ENCODE measurements around the gene RGL2. TPM values are rescaled to one million over a fixed set of nuclear protein-coding genes. Genes with fewer than 3 reads are reported as not detected.

RGL2 gene
- total RNA-seq, 4 donors from 2014 or later: 66.8 to 78.5 (median 71.3) TPM

- WGBS, 2 donors: 63% methylated on average over 5 of the region's 5 CpGs
- Histone ChIP-seq H3K36me3 (no peaks in the 10 kb centered on the region), H3K4me1 (peaks cover under 1 to 2% of the 10 kb centered on the region in 2 donors), H3K27me3 (no peaks in the 10 kb centered on the region), H3K4me3 (replicated peaks in 1 of 3) (no peak overlapping the region), H3K9me3 (no peaks in the 10 kb centered on the region), H3K27ac (no peak overlapping the region)
- TF ChIP-seq CTCF (IDR thresholded peaks at IDR 0.05) (no peak), POLR2A (IDR thresholded peaks at IDR 0.05) (no peak)
- intact Hi-C loops (cut with DNase I): no loop called here
- DNase-seq: no peak
These were observed 30.3 kb upstream of the RGL2 start for GRCh38 chr6:33329058-33329457.

GRCh38 chr6:33324125-33324524, 25.4 kb upstream of the RGL2 start:
- Histone ChIP-seq H3K4me3 (replicated peaks in 1 of 3) (no peak overlapping the region), H3K36me3 (peaks cover 18 to 19% of the 10 kb centered on the region in 2 donors), H3K27me3 (no peaks in the 10 kb centered on the region), H3K27ac (peak overlapping the region in 2 of 3 donors; percentile 67 to 77), H3K9me3 (no peaks in the 10 kb centered on the region), H3K4me1 (peaks cover 20 to 28% of the 10 kb centered on the region in 2 donors)
- 23 to 26% methylated on average over 7 of the region's 7 CpGs for WGBS, 2 donors
- intact Hi-C loops (cut with DNase I): no loop called here
- TF ChIP-seq POLR2A (IDR thresholded peaks at IDR 0.05) (no peak), CTCF (IDR thresholded peaks at IDR 0.05) (no peak)
- DNase-seq: no peak

- H3K9me3 ChIP-seq: no peaks in the 10 kb centered on the region
- peak overlapping the region; percentile 38 to 77 (median 67) for H3K27ac ChIP-seq
- peaks cover 19 to 23% of the 10 kb centered on the region in 2 donors for H3K36me3 ChIP-seq
- WGBS, 2 donors: 2% methylated on average over 12 of the region's 12 CpGs
- no peak for DNase-seq
- no peak for TF ChIP-seq CTCF (IDR thresholded peaks at IDR 0.05)
- TF ChIP-seq POLR2A (IDR thresholded peaks at IDR 0.05): no peak
- peak overlapping the region; percentile 4 to 38 (median 23) for H3K4me3 ChIP-seq (replicated peaks in 1 of 3)
- H3K4me1 ChIP-seq: peaks cover 20 to 31% of the 10 kb centered on the region in 2 donors
- intact Hi-C loops (cut with DNase I): no loop called here
- H3K27me3 ChIP-seq: no peaks in the 10 kb centered on the region
These were observed 24.8 kb upstream of the RGL2 start for GRCh38 chr6:33323623-33323948.

- H3K36me3 ChIP-seq: peaks cover 19 to 26% of the 10 kb centered on the region in 2 donors
- TF ChIP-seq POLR2A (IDR thresholded peaks at IDR 0.05) (no peak), CTCF (IDR thresholded peaks at IDR 0.05) (no peak)
- no peak overlapping the region for H3K4me3 ChIP-seq (replicated peaks in 1 of 3)
- 71 to 79% methylated on average over 9 of the region's 9 CpGs for WGBS, 2 donors
- H3K27ac ChIP-seq: peak overlapping the region in 1 of 3 donors; percentile 77
- H3K27me3 ChIP-seq: no peaks in the 10 kb centered on the region
- DNase-seq: no peak
- H3K4me1 ChIP-seq: peaks cover 24 to 46% of the 10 kb centered on the region in 2 donors
- intact Hi-C loops (cut with DNase I): no loop called here
- H3K9me3 ChIP-seq: no peaks in the 10 kb centered on the region
These were observed 22.5 kb upstream of the RGL2 start for GRCh38 chr6:33321227-33321626.

- H3K9me3 ChIP-seq: no peaks in the 10 kb centered on the region
- H3K27ac ChIP-seq: no peak overlapping the region
- no peak overlapping the region for H3K4me3 ChIP-seq (replicated peaks in 1 of 3)
- no peaks in the 10 kb centered on the region for H3K27me3 ChIP-seq
- intact Hi-C loops (cut with DNase I): no loop called here
- peaks cover 24 to 50% of the 10 kb centered on the region in 2 donors for H3K4me1 ChIP-seq
- 79 to 84% methylated on average over 20 to 27 of the region's 32 CpGs for WGBS, 2 donors
- H3K36me3 ChIP-seq: peaks cover 19 to 26% of the 10 kb centered on the region in 2 donors
- no peak for TF ChIP-seq POLR2A (IDR thresholded peaks at IDR 0.05)
- TF ChIP-seq CTCF (IDR thresholded peaks at IDR 0.05): no peak
- DNase-seq: no peak
These were observed 21.8 kb upstream of the RGL2 start for GRCh38 chr6:33320315-33321181.

All from thyroid gland (tissue), 4 donors.